ENCODE data around the gene GNB1. TPM values are rescaled to one million over a fixed set of nuclear protein-coding genes. Genes with fewer than 3 reads are reported as not detected.

The GNB1 gene
- total and polyA plus RNA-seq, 9 of the 15 experiments (the other 6 are each of a cell fraction or from before 2014, with no cell fraction given): 34.3 to 388 (median 114) TPM

DNA sequence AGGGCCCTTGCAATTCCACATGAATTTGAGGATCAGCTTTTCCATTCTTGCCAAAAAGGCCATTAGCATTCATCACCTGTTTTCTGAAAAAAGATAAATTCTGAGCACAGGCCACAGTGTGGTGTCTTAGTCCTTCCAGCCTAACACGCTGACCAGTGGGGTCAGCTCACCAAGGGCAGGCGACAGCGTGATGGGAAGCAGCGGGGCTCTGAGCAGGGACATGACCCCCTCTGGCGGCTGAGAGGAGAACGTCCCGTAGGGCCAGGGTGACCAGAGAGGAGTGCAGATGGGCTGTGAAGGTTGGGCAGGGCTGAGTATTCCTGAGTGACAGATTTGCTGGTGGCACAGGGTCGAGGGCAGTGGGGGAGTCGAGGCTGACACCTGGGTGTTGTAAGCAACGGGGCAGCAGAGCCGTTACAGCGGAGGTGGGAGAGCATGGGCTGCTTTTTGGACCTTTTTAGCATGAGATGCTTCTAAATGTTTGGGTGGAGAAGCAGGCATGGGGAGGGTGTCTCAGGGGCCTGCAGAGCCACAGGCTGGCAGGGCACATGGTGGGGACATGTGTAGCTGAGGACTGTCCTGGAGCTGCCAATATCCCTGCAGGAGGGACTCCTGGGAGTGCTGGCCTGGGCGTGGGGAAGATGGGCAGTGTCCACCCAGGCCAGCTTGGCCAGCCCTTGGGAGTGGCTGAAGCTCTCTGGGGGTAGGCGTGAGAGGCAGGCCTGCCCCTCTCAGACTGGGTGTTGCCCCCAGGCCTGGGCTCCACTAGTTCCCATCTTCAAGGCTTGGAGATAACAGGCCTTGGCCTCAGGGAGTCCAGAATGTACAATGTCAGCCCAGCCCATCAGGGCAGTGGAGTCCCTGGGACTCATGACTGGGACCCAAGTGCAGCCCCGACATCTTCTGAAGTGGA, 15.6 kb upstream of the GNB1 start (continued):
- no peak for TF ChIP-seq RFX5 (IDR thresholded peaks at IDR 0.05; ENCODE audit: low read depth, low read length)
- TF ChIP-seq U2AF2 (optimal IDR thresholded peaks at IDR 0.05; ENCODE audit: low read depth, low read length): no peak
- no peak for TF ChIP-seq KLF1 (tag; IDR thresholded peaks at IDR 0.05)
- TF ChIP-seq ZNF668 (CRISPR knock-in tag; IDR thresholded peaks at IDR 0.05): 0 out of 2 replicates have a peak, but pooled peaks have one; percentile 28
- TF ChIP-seq, protein P1, sequence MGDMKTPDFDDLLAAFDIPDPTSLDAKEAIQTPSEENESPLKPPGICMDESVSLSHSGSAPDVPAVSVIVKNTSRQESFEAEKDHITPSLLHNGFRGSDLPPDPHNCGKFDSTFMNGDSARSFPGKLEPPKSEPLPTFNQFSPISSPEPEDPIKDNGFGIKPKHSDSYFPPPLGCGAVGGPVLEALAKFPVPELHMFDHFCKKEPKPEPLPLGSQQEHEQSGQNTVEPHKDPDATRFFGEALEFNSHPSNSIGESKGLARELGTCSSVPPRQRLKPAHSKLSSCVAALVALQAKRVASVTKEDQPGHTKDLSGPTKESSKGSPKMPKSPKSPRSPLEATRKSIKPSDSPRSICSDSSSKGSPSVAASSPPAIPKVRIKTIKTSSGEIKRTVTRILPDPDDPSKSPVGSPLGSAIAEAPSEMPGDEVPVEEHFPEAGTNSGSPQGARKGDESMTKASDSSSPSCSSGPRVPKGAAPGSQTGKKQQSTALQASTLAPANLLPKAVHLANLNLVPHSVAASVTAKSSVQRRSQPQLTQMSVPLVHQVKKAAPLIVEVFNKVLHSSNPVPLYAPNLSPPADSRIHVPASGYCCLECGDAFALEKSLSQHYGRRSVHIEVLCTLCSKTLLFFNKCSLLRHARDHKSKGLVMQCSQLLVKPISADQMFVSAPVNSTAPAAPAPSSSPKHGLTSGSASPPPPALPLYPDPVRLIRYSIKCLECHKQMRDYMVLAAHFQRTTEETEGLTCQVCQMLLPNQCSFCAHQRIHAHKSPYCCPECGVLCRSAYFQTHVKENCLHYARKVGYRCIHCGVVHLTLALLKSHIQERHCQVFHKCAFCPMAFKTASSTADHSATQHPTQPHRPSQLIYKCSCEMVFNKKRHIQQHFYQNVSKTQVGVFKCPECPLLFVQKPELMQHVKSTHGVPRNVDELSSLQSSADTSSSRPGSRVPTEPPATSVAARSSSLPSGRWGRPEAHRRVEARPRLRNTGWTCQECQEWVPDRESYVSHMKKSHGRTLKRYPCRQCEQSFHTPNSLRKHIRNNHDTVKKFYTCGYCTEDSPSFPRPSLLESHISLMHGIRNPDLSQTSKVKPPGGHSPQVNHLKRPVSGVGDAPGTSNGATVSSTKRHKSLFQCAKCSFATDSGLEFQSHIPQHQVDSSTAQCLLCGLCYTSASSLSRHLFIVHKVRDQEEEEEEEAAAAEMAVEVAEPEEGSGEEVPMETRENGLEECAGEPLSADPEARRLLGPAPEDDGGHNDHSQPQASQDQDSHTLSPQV (IDR thresholded peaks at IDR 0.05): no peak; the same call in 1 of the 2 replicates
- TF ChIP-seq ZFPM2 (CRISPR knock-in tag; IDR thresholded peaks at IDR 0.05): no peak
- TF ChIP-seq ZNF586 (CRISPR knock-in tag; conservative IDR thresholded peaks at IDR 0.05): no peak
- no peak for TF ChIP-seq ZNF3 (CRISPR knock-in tag; IDR thresholded peaks at IDR 0.05)
- no peak for TF ChIP-seq LEF1 (IDR thresholded peaks at IDR 0.05)
- no peak for TF ChIP-seq XRCC3 (IDR thresholded peaks at IDR 0.05)
- TF ChIP-seq ZNF699 (CRISPR knock-in tag; IDR thresholded peaks at IDR 0.05; ENCODE audit: insufficient replicate concordance): no peak
- no peak for TF ChIP-seq GTF2F1 (IDR thresholded peaks at IDR 0.05; ENCODE audit: low read depth, low read length)
- no peak for TF ChIP-seq HNRNPUL1 (IDR thresholded peaks at IDR 0.05; ENCODE audit: low read length)
- no peak for TF ChIP-seq ZNF274 (IDR thresholded peaks at IDR 0.05; ENCODE audit: borderline replicate concordance, low read depth, low read length)
- TF ChIP-seq ZNF41 (CRISPR knock-in tag; conservative IDR thresholded peaks at IDR 0.05): no peak
- TF ChIP-seq ZNF707 (CRISPR knock-in tag; conservative IDR thresholded peaks at IDR 0.05): no peak
- TF ChIP-seq EZH2 (IDR thresholded peaks at IDR 0.05; ENCODE audit: borderline replicate concordance, low read depth, low read length): no peak
- TF ChIP-seq, protein P2, sequence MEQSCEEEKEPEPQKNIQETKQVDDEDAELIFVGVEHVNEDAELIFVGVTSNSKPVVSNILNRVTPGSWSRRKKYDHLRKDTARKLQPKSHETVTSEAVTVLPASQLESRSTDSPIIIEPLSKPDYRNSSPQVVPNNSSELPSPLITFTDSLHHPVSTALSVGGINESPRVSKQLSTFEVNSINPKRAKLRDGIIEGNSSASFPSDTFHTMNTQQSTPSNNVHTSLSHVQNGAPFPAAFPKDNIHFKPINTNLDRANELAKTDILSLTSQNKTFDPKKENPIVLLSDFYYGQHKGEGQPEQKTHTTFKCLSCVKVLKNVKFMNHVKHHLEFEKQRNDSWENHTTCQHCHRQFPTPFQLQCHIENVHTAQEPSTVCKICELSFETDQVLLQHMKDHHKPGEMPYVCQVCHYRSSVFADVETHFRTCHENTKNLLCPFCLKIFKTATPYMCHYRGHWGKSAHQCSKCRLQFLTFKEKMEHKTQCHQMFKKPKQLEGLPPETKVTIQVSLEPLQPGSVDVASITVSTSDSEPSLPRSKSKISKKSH (CRISPR knock-in tag; IDR thresholded peaks at IDR 0.05): no peak
- TF ChIP-seq, protein P3, sequence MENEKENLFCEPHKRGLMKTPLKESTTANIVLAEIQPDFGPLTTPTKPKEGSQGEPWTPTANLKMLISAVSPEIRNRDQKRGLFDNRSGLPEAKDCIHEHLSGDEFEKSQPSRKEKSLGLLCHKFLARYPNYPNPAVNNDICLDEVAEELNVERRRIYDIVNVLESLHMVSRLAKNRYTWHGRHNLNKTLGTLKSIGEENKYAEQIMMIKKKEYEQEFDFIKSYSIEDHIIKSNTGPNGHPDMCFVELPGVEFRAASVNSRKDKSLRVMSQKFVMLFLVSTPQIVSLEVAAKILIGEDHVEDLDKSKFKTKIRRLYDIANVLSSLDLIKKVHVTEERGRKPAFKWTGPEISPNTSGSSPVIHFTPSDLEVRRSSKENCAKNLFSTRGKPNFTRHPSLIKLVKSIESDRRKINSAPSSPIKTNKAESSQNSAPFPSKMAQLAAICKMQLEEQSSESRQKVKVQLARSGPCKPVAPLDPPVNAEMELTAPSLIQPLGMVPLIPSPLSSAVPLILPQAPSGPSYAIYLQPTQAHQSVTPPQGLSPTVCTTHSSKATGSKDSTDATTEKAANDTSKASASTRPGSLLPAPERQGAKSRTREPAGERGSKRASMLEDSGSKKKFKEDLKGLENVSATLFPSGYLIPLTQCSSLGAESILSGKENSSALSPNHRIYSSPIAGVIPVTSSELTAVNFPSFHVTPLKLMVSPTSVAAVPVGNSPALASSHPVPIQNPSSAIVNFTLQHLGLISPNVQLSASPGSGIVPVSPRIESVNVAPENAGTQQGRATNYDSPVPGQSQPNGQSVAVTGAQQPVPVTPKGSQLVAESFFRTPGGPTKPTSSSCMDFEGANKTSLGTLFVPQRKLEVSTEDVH (IDR thresholded peaks at IDR 0.05; ENCODE audit: low read depth, partially characterized antibody): no peak
- no peak for TF ChIP-seq ZNF717 (CRISPR knock-in tag; IDR thresholded peaks at IDR 0.05)
